SK-N-SH (cell line): Measurements from ENCODE around the gene DPH6. TPM values are rescaled to one million over a fixed set of nuclear protein-coding genes. Genes with fewer than 3 reads are reported as not detected.

ENCODE experiments used
- CTCF ChIA-PET: fragments of 300-600, 350-600 bp; formaldehyde crosslinking; extraction: SDS; loops from one replicate; lab custom pipeline; 2021; lab: Yijun Ruan, JAX
- POLR2A ChIA-PET: fragments of 350-600 bp; sonication (Branson Sonifier 250); formaldehyde crosslinking; extraction: SDS; loops from one replicate; lab custom pipeline; 2020; ENCODE audit warnings: antibody characterized with exemption, inconsistent platforms; lab: Yijun Ruan, JAX
- DNase-seq: peaks from one replicate; pipeline ENCODE4 v3.0.0; 2012
- H2AFZ ChIP-seq: fragments of 200-600 bp; sonication (generic); 2 replicates; pipeline ENCODE4 v1.8.1; 2016; ENCODE audit warnings: antibody characterized with exemption, mild to moderate bottlenecking, low read depth
- H3F3A ChIP-seq: fragments of 200-600 bp; sonication (generic); replicated peaks from 2 replicates; pipeline ENCODE3; 2016; ENCODE audit warnings: antibody characterized with exemption, mild to moderate bottlenecking; ENCODE audit not compliant: insufficient read depth
- H3K27ac ChIP-seq, 2 experiments: fragments of 200-500 bp in 1 of 2; fragments of 200-600 bp in 1 of 2; sonication (Bioruptor generic) in 1 of 2; sonication (generic), shearing (Covaris generic) in 1 of 2; 2 replicates each; pipeline versions ENCODE4 v1.5.1 to v1.6.1; 2014 to 2016; ENCODE audit warnings: low read depth in 2 of 2, inconsistent platforms in 1 of 2, low read length in 1 of 2, mild to moderate bottlenecking in 1 of 2, mixed read lengths in 1 of 2
- H3K27me3 ChIP-seq: fragments of 200-600 bp; sonication (generic), shearing (Covaris generic); 2 replicates; pipeline ENCODE4 v1.6.1; 2016; ENCODE audit warnings: mixed run types; ENCODE audit not compliant: insufficient read depth
- H3K36me3 ChIP-seq, 2 experiments: fragments of 200-500 bp in 1 of 2; fragments of 200-600 bp in 1 of 2; sonication (Bioruptor generic) in 1 of 2; sonication (generic) in 1 of 2; replicated peaks in 1 of 2; 2 replicates each; pipeline versions ENCODE3 to v1.5.1; 2014 to 2016; ENCODE audit warnings: low read length in 1 of 2, mild to moderate bottlenecking in 1 of 2; ENCODE audit not compliant: insufficient read depth in 2 of 2, control insufficient read depth in 1 of 2
- H3K4me1 ChIP-seq, 2 experiments: fragments of 200-500 bp in 1 of 2; fragments of 200-600 bp in 1 of 2; sonication (Bioruptor generic) in 1 of 2; sonication (generic), shearing (Covaris generic) in 1 of 2; 2 replicates each; pipeline versions ENCODE4 v1.5.1 to v1.6.1; 2014 to 2016; ENCODE audit warnings: low read depth in 1 of 2, low read length in 1 of 2, mixed run types in 1 of 2; ENCODE audit not compliant: insufficient read depth in 2 of 2, control insufficient read depth in 1 of 2
- H3K4me2 ChIP-seq: fragments of 200-600 bp; sonication (generic), shearing (Covaris generic); 2 replicates; pipeline ENCODE4 v1.6.1; 2017; ENCODE audit warnings: mixed run types
- H3K4me3 ChIP-seq, 2 experiments: fragments of 200-500 bp in 1 of 2; fragments of 200-600 bp in 1 of 2; sonication (Bioruptor generic) in 1 of 2; sonication (generic), shearing (Covaris generic) in 1 of 2; 2 replicates each; pipeline versions ENCODE4 v1.5.1 to v1.8.1; 2014 to 2016; ENCODE audit warnings: low read depth in 2 of 2, inconsistent platforms in 1 of 2, low read length in 1 of 2, mild to moderate bottlenecking in 1 of 2, mixed read lengths in 1 of 2, moderate library complexity in 1 of 2
- H3K79me2 ChIP-seq: fragments of 200-600 bp; sonication (generic); 2 replicates; pipeline ENCODE4 v1.8.1; 2017; ENCODE audit warnings: mild to moderate bottlenecking; ENCODE audit not compliant: insufficient read depth
- H3K9ac ChIP-seq: fragments of 200-600 bp; sonication (generic); 2 replicates; pipeline ENCODE4 v1.6.1; 2017; ENCODE audit warnings: mixed run types
- H3K9me2 ChIP-seq: fragments of 200-600 bp; sonication (generic); 2 replicates; pipeline ENCODE4 v1.6.1; 2017; ENCODE audit warnings: mixed run types
- H3K9me3 ChIP-seq: fragments of 200-600 bp; sonication (generic); 2 replicates; pipeline ENCODE4 v1.6.1; 2017; ENCODE audit warnings: mixed run types, mild to moderate bottlenecking, moderate library complexity
- H4K20me1 ChIP-seq: fragments of 200-600 bp; sonication (generic); 2 replicates; pipeline ENCODE4 v1.6.1; 2017; ENCODE audit warnings: mild to moderate bottlenecking, mixed run types; ENCODE audit not compliant: insufficient read depth
- ELF1 ChIP-seq: IDR thresholded peaks from 2 replicates; pipeline ENCODE4 v1.4.0; 2012
- EP300 ChIP-seq, 2 experiments: IDR thresholded peaks; 2 replicates each; pipeline versions ENCODE4 v1.4.0 to v1.6.1; 2012; ENCODE audit warnings: borderline replicate concordance in 1 of 2, low read depth in 1 of 2, low read length in 1 of 2
- EZH2phosphoT487 ChIP-seq: fragments of 200-600 bp; sonication (generic); IDR thresholded peaks from 2 replicates; pipeline ENCODE4 v1.6.1; 2017; ENCODE audit warnings: low read depth, mixed run types, mild to moderate bottlenecking, antibody characterized with exemption, moderate library complexity, borderline replicate concordance
- FOXM1 ChIP-seq: IDR thresholded peaks from 2 replicates; pipeline ENCODE4 v1.4.0; 2012; ENCODE audit warnings: low read depth, mild to moderate bottlenecking
- GABPA ChIP-seq: IDR thresholded peaks from 2 replicates; pipeline ENCODE4 v1.4.0; 2012; ENCODE audit warnings: low read depth, mild to moderate bottlenecking
- GATA2 ChIP-seq: sonication (generic); formaldehyde crosslinking; IDR thresholded peaks from 2 replicates; pipeline ENCODE4 v1.5.0; 2020; ENCODE audit warnings: mild to moderate bottlenecking, missing genetic modification reagents
- MXI1 ChIP-seq: IDR thresholded peaks from 2 replicates; pipeline ENCODE4 v1.6.1; 2012; ENCODE audit warnings: mild to moderate bottlenecking, low read depth, low read length, improper control_type of control experiment
- NFIC ChIP-seq: IDR thresholded peaks from 2 replicates; pipeline ENCODE4 v1.4.0; 2012; ENCODE audit warnings: borderline replicate concordance
- NRF1 ChIP-seq: IDR thresholded peaks from 2 replicates; pipeline ENCODE4 v1.6.1; 2012; ENCODE audit warnings: low read depth, mild to moderate bottlenecking, low read length
- POLR2AphosphoS5 ChIP-seq: IDR thresholded peaks from 2 replicates; pipeline ENCODE4 v1.6.1; 2012; ENCODE audit warnings: low read depth, low read length
- RAD21 ChIP-seq: IDR thresholded peaks from 2 replicates; pipeline ENCODE4 v1.6.1; 2012; ENCODE audit warnings: mild to moderate bottlenecking, low read length
- RXRA ChIP-seq: IDR thresholded peaks from 2 replicates; pipeline ENCODE4 v1.4.0; 2012; ENCODE audit warnings: low read depth, mild to moderate bottlenecking, borderline replicate concordance
- SMC3 ChIP-seq: IDR thresholded peaks from 2 replicates; pipeline ENCODE4 v1.6.1; 2012; ENCODE audit warnings: low read depth, low read length, improper control_type of control experiment
- TCF12 ChIP-seq: IDR thresholded peaks from 2 replicates; pipeline ENCODE4 v1.4.0; 2012
- TEAD4 ChIP-seq: IDR thresholded peaks from 2 replicates; pipeline ENCODE4 v1.4.0; 2012; ENCODE audit warnings: mild to moderate bottlenecking, borderline replicate concordance; ENCODE audit not compliant: insufficient read depth
- YY1 ChIP-seq: IDR thresholded peaks from 2 replicates; pipeline ENCODE4 v1.4.0; 2012; ENCODE audit warnings: low read depth, mild to moderate bottlenecking
- WGBS: methylation state at CpG from one replicate; pipeline ENCODE4 v1.1.6; 2017; ENCODE audit warnings: low lambda C conversion rate; 5-methylcytosine and 5-hydroxymethylcytosine counted together
- polyA plus RNA-seq, 3 experiments: library from polyadenylated mRNA; depleted of rRNA; stranded (reverse); fragments of >200 nt; gene quantifications; 2 replicates each; pipeline ENCODE4 v1.2.3, GENCODE V29; 2012
- TF ChIP-seq, protein P1 (sequence below): IDR thresholded peaks from 2 replicates; pipeline ENCODE4 v1.6.1; 2012; ENCODE audit warnings: mild to moderate bottlenecking, low read depth, low read length, moderate library complexity
- TF ChIP-seq, protein P2 (sequence below): IDR thresholded peaks from 2 replicates; pipeline ENCODE4; 2012
- TF ChIP-seq, protein P3 (sequence below): IDR thresholded peaks from 2 replicates; pipeline ENCODE4 v1.4.0; 2012; ENCODE audit warnings: low read depth
- TF ChIP-seq, protein P4 (sequence below): IDR thresholded peaks from 2 replicates; pipeline ENCODE4 v1.4.0; 2012; ENCODE audit warnings: low read depth, borderline replicate concordance

Gene DPH6
- polyA plus RNA-seq, 1 of the 3 experiments (the other 2 are of a cell fraction): 15.7 TPM

DNA sequence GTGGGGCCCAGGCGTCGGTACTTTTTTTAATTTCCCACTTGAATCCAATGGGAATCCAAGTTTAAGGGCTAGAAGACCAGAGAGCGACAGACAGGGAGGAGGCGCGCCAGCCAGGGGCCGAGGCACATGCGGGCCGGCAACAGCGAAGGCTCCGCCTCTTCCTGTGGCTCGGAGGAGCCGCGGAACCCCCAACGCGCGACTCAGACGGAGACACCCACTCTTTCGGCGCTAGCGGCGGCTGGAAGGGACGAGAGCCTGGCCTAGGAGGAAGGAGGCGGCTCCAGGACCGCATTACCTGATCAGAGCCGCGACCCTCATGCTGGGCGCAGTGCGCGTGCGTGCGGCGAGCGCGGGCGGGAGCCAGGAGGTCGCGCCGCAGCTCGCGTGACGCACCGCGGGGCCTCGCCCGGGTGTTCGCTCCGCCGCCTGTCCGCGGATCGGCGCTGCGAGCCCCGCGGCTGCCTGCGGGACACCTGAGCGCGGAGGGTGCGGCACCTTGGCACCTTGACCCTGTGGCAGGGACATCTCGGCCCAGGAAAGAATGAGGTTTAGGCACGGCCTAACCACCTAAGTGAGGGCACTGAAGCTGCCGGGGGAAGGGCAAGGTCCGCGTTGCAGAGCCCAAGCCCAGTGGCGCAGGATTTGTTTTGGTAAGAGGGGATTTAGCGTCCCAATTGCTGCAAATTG lies at the start of gene DPH6 (continued):
- TF ChIP-seq EP300 (IDR thresholded peaks at IDR 0.05; ENCODE audit: borderline replicate concordance in 1 of 2, low read depth in 1 of 2, low read length in 1 of 2) (no peak; a peak in 1 of 4 replicates), RXRA (no peak), ELF1 (no peak), NRF1 (peak; percentile 80), EZH2phosphoT487 (no peak)
- TF ChIP-seq, protein P1, sequence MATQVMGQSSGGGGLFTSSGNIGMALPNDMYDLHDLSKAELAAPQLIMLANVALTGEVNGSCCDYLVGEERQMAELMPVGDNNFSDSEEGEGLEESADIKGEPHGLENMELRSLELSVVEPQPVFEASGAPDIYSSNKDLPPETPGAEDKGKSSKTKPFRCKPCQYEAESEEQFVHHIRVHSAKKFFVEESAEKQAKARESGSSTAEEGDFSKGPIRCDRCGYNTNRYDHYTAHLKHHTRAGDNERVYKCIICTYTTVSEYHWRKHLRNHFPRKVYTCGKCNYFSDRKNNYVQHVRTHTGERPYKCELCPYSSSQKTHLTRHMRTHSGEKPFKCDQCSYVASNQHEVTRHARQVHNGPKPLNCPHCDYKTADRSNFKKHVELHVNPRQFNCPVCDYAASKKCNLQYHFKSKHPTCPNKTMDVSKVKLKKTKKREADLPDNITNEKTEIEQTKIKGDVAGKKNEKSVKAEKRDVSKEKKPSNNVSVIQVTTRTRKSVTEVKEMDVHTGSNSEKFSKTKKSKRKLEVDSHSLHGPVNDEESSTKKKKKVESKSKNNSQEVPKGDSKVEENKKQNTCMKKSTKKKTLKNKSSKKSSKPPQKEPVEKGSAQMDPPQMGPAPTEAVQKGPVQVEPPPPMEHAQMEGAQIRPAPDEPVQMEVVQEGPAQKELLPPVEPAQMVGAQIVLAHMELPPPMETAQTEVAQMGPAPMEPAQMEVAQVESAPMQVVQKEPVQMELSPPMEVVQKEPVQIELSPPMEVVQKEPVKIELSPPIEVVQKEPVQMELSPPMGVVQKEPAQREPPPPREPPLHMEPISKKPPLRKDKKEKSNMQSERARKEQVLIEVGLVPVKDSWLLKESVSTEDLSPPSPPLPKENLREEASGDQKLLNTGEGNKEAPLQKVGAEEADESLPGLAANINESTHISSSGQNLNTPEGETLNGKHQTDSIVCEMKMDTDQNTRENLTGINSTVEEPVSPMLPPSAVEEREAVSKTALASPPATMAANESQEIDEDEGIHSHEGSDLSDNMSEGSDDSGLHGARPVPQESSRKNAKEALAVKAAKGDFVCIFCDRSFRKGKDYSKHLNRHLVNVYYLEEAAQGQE: no peak; the same call in 1 of the 2 replicates
- TF ChIP-seq, protein P2, sequence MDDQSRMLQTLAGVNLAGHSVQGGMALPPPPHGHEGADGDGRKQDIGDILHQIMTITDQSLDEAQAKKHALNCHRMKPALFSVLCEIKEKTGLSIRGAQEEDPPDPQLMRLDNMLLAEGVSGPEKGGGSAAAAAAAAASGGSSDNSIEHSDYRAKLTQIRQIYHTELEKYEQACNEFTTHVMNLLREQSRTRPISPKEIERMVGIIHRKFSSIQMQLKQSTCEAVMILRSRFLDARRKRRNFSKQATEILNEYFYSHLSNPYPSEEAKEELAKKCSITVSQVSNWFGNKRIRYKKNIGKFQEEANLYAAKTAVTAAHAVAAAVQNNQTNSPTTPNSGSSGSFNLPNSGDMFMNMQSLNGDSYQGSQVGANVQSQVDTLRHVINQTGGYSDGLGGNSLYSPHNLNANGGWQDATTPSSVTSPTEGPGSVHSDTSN: no peak
- TF ChIP-seq, protein P3, sequence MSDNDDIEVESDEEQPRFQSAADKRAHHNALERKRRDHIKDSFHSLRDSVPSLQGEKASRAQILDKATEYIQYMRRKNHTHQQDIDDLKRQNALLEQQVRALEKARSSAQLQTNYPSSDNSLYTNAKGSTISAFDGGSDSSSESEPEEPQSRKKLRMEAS: peak; percentile 91

DNA sequence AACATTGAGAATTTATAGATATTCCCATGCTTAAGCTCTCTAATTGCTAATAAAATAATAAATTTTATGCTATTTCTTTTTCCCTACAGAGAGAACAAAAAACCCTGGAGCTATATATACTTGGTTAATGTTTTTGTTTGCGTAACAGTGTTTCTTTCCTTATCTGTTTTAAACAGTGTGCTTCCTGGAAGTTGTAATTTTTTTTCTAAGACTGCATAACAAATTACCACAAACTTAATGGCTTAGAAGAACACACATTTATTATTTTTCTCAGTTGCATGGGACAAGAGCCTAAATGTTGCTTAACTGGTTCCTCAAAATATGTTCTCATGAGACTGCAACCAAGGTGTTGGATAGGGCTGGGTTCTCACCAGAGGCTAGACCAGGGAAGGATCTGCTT lies 49.7 kb upstream of the DPH6 start:
- Histone ChIP-seq H3K36me3 (no peaks in the 10 kb centered on the region), H3K9ac (no peak overlapping the region), H3K9me3 (no peaks in the 10 kb centered on the region), H3K4me3 (no peak overlapping the region)
- POLR2A ChIA-PET: no interaction called here
- DNase-seq: no peak
- no peak for TF ChIP-seq YY1
- no peak for TF ChIP-seq POLR2AphosphoS5
- no peak for TF ChIP-seq EZH2phosphoT487
- no peak for TF ChIP-seq NFIC
- no peak for TF ChIP-seq GABPA
- TF ChIP-seq RAD21: no peak
- TF ChIP-seq, protein P4, sequence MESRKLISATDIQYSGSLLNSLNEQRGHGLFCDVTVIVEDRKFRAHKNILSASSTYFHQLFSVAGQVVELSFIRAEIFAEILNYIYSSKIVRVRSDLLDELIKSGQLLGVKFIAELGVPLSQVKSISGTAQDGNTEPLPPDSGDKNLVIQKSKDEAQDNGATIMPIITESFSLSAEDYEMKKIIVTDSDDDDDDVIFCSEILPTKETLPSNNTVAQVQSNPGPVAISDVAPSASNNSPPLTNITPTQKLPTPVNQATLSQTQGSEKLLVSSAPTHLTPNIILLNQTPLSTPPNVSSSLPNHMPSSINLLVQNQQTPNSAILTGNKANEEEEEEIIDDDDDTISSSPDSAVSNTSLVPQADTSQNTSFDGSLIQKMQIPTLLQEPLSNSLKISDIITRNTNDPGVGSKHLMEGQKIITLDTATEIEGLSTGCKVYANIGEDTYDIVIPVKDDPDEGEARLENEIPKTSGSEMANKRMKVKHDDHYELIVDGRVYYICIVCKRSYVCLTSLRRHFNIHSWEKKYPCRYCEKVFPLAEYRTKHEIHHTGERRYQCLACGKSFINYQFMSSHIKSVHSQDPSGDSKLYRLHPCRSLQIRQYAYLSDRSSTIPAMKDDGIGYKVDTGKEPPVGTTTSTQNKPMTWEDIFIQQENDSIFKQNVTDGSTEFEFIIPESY: no peak
- no peak for TF ChIP-seq ELF1
- no peak for TF ChIP-seq EP300 (IDR thresholded peaks at IDR 0.05; ENCODE audit: borderline replicate concordance in 1 of 2, low read depth in 1 of 2, low read length in 1 of 2)
- no peak for TF ChIP-seq FOXM1
- no peak for TF ChIP-seq TCF12
- TF ChIP-seq SMC3: no peak
- TF ChIP-seq, protein P1: no peak
- TF ChIP-seq MXI1: no peak
- no peak for TF ChIP-seq GATA2
- no peak for TF ChIP-seq TEAD4
- TF ChIP-seq, all 33 proteins: peak for 0
- CTCF ChIA-PET: interaction anchor here (2.2 kb wide), 1 partner anchor 9 kb away, joined by 10 read pairs; no protein-coding TSS in a partner anchor
- Histone ChIP-seq H4K20me1 (no peaks in the 10 kb centered on the region), H3K27ac (no peak overlapping the region), H3K79me2 (no peaks in the 10 kb centered on the region), H3K9me2 (no peaks in the 10 kb centered on the region), H3K4me2 (no peak overlapping the region), H2AFZ (no peak overlapping the region), H3K27me3 (no peaks in the 10 kb centered on the region), H3K4me1 (no peaks in the 10 kb centered on the region; a peak in 1 of 4 replicates), H3F3A (no peaks in the 10 kb centered on the region)
- whole genome bisulfite sequencing: 97% methylated on average over 1 of the region's 1 CpG
